Hematopoietic multipotent progenitor cell treated with erythropoietin and hydrocortisone succinate and interleukin-3 and kit ligand, for 8 days (in vitro differentiated cells): ENCODE measurements around the gene DTX4.

ENCODE experiments used
- DNase-seq: peaks from one replicate; pipeline ENCODE4 v3.0.0-alpha.2; 2015

Gene DTX4

DNA sequence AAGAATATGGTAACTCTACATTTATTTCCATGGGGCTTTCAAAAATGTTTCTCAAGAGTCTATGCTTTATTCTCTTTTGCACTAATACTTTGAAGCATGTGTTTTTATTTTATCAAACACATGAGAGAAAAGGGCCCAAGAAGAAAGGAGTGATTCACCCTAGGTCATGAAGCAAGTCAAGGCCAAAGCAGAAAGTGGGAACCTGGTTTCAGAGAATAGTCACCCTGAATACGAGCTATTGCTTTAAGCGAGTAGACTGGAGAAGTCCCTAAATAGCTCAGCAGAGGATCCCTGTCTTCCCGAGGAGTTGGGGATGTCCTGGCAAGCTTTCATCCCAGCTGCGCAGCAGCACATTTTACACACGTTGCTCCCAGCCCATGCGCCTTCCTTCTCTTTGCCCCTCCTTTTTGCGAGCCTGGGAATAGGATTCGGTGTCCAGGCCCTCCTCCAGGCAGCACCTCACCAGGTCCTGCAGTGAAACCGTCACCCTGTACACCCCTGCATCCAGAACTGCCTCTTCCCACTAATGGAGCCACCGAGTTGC is 21.7 kb downstream of the DTX4 start:
- DNase-seq, result no peak

DNA sequence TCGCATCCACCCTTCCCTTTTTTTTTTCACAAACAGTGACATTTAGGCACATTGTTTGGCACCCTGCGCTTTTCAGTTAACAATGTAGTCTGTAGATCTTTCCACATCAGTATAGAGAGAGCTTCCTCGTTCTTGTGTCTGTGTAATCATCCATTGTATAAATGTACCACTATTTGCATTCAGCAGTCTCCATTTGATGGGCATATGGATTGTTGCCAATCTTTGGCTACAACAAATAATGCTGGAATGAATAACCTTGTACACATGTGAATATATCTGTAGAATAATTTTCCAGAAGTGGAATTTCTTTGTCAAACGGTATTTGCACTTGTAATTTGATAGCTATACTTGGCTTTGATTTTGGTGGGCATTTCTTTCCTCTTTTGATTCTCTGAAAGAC is 23.7 kb downstream of the DTX4 start:
- no peak for DNase-seq

DNA sequence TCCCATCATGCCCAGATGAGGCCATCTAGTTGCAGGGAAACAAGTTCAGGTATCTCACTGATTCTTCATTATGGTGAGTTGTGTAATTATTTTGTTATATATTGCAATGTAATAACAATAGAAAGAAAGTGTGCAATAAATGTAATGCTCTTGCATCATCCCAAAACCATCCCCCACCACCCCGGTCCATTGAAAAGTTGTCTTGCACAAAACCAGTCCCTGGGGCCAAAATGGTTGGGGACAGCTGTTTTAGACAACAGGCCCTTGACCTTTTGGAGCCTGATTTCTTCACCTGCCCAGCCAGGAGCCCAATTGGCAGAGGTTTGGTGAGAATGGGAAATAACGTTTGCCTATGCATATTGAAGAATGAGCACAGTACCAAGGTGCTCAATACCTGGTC is 24.8 kb downstream of the DTX4 start:
- no peak for DNase-seq

DNA sequence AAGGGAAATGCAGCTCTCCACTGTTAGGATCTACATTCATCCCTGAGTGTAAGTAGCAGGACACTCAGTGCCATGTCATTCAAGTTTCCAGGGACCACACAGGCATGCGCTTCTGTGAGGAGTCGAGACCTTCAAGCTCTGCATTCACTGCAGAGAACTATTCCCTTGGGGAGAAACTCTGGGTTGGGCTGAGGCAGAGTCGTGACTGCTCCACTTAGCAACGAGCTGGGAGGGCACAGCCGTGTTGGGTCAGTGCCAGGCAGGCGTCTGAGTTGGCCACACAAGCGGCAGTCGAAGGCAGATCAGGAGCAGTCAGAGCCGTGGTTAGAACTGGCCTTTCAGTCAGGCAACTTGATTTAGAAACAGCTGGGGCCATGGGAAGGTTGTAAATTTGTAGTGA is 26.1 kb downstream of the DTX4 start:
- DNase-seq, result peak; percentile 11

DNA sequence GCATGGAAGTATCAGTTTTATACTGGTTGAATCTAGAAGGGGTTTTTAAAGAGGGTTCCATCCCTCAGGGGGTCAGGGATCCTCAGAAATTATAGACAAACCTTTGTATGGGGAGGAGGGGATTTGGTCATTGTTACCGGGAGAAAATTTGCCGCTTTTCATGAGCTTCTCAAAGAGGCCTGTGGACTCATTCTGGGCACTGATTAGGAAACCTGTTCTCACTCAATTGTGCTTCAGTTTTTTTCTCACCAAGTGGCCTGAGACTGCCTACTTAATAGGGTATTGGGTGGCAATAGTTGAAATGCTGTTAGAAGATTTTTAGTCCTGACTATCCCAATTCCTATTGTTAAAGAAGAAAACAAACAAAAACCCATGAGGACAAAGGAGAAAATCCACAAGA is 26.8 kb downstream of the DTX4 start:
- no peak for DNase-seq

DNA sequence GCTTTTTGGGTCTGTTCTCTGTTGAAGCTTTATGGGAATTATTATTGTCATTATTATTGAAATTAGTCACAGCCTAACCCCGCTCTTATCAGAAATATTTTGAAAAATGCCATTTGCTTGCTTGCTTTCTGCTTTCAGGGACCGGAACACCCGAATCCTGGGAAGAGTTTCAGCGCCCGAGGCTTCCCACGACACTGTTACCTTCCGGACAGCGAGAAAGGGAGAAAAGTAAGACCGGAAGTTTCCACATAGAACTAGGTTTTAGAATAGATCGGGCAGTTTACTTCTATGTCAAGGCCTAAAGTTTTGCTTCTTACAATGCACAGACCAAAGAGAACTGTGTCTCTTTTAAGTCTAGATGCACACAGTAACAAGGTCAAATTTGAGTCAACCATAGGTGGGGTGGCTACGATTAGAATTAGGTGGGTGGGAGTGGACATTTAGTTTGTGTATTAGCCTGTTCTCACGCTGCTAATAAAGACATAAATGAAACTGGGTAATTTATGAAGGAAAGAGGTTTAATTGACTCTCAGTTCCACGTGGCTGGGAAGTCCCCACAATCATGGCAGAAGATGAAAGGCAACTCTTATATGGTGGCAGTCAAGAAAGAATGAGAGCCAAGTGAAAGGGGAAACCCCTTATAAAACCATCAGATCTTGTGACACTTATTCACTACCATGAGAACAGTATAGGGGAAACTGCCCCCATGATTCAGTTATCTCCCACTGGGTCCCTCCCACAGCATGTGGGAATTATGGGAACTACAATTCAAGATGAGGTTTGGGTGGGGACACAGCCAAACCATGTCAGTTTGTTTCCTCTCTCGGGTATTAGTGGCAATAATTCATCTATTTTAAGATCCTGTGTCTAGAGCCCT is 27.9 kb downstream of the DTX4 start:
- no peak for DNase-seq

DNA sequence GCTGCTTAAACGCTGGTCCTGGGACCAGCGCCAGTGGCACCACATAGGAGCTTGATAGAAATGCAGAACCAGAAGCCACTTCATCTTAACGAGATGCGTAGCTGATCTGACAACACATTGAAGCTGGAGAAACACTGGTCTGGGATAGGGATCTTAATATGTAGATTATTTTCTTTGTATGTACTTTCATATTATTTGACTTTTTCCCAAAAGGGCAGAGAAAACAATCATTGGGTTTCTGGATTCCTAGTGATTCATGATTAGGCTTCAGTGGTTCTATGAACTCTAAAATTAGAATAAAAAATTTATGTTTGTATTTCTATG is 28.5 kb downstream of the DTX4 start:
- DNase-seq, result no peak

DNA sequence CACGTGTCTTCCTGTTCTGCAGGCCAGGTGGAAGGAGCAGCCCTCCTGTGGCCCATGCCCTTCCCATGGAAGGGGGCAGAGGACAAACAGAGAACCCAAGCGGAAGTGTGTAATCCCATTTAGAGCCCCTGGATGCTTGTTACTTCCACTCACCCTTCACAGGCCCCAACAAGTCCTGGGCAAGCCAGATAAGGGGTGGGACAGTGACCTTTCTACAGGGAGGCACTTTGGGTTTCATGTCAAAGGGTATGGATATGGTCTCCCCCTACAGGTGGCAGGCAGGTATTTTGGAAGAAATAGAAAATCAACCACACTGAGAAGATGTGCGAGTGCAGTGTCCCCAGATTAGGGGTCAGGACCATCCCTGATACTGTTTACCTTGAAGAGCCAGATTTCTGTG is 29.4 kb downstream of the DTX4 start:
- DNase-seq, result peak; percentile 11

DNA sequence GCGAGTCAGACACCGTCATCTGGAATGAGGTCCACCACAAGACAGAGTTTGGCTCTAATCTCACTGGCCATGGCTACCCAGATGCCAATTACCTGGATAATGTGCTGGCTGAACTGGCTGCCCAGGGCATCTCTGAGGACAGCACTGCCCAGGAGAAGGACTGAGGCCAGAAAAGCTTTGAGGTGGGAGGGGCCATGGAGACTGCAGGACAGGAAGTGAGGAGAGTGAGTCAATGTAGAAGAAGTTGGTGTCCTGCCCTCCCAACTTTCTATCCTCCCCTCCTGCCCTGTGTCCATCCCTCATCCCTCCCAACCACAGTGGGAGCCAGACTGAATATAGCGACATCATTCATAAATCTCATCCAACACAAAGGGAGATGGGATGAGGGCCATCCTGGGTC is 32.8 kb downstream of the DTX4 start:
- no peak for DNase-seq

DNA sequence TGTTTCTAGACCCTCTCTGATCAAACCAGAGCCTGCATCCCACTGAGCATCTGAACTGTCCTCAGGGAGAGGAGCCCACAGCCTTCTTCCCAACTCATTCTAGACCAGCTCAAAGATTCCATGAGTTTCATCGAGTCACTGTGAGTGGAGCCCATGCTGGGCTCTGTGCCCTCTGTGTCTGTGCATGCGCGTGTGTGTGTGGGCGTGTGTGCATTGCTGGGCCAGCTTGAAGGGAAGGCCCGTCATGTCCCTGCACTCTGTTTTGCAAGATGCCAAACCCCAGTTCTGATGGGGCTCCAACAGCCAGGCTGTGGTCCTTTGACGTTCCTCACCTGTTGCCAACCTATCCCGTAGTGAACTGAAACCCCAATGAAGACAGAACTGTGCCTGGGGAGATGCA is 33.7 kb downstream of the DTX4 start:
- no peak for DNase-seq

DNA sequence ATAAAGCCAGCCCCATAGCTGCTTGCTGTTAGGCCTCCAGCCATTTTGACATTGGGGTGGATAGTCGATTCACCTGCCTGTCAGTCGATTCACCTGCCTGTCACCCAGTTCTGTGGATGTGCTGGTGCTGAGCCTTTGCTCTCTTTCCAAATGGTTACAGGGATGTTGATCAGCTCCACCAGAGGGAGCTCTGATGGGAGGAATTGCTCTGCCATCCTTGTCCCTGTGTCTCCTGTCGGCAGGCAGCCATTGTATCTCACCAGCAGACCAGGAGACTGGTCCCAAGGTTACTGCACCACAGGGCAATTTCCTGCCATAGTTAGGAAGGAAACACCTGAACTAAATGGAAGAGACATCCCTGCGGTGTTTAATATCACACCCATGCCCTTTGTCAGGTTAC is 34.7 kb downstream of the DTX4 start:
- DNase-seq, result peak; percentile 46

DNA sequence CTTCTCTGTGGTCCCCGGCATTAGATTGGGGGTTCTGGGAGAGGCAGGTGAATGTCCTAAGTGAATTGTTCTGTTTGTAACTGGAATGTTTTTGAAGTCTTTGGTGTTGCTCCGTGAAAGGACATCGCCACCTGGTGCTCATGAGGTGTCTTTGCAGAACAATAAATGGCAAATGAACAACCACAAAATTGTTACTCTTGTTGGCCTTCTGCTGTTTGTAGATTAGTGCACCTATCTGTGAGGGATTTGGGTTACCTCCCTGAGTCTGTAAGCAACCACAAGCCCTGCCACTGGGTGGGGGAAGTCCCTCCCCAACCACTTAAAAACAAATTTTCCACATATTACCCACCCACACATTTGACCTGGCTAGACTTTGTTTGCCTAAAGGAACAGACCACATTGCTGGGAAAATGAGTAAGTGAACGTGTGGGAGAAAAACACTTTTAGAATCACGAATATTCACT is 36.1 kb downstream of the DTX4 start:
- DNase-seq, result peak; percentile 73

DNA sequence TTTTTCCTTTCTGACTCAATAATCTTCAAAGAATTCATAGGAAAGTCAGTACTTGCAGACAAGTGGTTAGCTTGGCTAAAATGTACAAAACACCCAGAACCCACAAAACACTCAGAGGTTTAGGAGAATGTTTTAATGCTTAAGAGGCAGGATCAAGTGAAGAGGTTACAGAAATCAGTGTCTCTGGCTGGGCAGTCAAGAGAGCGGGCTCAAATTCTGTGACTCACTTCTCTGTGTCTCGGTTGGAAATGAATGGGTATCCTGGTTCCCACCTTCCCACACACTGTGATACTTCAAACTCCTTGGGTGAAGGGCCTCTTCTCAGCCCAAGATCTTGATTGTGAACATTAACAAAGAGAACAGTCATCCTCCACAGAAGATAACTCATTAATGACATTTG is 37.0 kb downstream of the DTX4 start:
- DNase-seq, result no peak

DNA sequence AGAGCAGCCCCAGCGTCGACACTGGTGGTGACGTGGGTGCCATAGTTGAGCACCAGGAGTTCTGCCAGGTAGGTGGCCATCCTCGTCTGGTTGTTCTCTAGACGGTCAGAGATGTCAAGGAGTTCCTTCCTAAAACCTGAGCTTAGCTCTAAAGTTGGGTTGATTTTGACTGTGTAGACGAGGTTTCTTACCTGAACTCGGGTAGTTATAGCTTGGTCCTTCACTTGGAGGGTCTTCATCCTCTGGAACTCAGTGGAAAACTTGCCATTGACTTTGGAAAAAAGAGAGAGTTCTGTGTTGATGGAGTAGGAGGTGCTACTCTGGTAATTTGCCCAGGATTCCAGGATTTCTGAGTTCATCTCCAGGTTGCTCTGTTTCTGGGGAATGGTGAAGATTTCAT is 40.3 kb downstream of the DTX4 start:
- DNase-seq, result no peak

DNA sequence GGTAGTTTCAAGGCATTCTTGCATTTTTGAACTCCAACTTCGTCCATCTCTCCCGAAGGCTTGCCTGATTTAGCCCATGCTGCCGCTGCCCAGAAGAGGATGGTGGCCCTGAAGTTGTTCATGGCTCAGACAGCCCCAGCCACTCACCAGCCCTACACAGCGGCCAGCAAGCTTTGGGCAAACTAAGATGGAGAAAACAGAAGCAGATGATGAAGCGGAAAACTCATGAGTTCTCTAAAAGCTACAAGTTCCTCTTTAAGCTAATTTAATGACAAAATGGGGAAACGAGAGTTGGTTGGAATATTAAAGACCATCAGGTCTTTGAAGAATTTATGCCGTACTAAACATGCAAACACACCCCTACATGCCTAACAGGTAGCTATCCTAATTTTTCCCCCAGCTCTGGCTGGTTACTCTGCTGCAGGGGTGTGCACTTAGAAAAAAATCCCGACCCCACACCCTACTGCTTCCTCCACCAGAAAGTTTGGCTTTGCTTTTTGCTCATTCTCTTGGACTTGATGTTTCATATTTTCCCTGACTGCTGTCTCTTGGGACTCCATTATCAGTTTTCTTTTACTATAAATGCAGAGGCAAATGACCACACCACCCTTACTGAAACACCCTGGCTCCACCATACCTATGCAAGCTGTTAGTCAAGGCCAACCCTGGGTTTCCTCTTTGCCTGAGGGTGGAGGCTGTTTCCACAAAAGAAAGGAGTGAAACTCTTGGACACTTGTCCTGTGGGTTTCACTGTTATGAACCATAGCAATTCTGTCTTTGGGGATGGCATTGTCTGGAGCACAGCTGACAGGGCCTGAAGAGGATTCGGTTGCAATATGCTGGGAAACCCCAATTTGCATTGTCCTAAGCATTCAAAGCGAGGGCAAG is 41.1 kb downstream of the DTX4 start, which contains the start of gene MPEG1:
Gene MPEG1 (minus strand): TSS at position 184 of the 888 bp plus-strand sequence. CDS start 62 bp downstream, at position 122.
- no peak for DNase-seq

DNA sequence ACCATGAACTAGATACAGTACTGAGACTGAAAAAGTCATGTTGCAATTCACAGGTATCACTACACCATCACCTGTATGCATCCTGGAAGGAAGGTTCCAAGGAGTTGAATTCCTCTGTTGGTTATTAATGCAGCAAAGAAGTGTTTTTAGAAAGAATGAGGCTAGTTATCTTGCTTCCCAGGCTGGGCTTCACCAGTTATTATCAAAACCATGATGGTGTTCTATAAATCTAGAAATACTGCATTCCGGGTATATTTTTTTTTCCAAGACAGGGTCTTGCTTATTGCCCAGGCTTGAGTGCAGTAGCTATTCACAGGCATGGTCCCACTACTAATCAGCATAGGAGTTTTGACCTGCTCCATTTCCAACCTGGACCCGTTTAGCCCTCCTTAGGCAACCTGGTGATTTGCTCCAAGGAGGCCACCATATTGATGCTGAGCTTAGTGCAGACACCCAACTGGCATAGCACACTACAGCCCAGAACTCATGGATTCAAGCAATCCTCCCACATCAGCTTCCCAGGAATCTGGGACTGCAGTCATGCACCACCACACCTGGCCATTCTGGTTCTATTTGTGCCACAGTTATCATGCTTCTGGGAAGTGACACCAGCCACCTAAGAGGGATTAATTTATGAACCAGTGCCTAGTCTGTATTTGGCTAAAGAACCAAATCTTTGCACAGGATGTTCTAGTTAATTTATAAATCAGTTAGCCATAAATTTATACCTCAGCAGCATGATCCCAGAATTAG is 42.4 kb downstream of the DTX4 start:
- no peak for DNase-seq

DNA sequence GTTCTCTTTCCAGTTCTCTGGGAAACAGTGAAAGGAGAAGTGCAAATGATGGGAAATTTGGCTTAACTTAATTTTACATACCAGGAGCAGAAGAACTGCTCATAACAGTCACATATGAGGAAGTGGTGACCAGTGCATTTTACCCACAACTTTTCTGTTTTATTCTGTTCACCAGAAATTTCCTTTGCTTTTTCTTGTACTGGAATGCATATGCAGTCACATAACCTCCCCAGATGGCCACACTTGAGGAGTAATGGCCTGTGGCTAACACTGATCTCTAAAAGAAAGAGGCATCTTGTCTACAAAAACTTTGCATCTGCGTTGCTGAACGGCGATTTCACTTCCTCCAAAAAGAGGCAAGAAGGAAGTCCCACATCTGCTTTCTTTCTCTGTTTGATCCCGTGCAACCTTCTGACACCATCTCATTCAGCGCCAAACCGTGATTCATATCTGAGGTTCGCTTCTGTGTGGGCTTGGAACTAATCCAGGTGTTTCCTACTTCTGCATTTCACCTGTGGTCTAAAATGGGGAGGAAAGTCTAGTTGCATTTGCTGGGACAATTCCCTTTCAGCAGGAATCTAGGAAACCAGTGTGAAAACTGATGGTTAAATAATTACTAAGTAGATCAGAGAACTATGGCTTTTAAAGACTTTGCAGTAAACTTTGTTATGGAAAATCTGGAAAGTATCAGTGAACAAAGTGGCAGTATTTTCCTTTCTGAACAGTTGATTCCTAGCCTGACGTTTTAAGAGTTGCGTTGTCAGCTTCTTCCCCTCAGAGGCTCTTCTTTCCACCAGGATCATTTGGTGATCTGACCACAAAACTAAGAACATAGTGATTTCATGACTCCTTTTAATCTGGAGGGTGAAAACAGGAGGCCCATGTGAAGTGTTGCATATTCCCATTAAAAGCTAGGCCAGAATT is 45.0 kb downstream of the DTX4 start:
- peak; percentile 1 for DNase-seq

DNA sequence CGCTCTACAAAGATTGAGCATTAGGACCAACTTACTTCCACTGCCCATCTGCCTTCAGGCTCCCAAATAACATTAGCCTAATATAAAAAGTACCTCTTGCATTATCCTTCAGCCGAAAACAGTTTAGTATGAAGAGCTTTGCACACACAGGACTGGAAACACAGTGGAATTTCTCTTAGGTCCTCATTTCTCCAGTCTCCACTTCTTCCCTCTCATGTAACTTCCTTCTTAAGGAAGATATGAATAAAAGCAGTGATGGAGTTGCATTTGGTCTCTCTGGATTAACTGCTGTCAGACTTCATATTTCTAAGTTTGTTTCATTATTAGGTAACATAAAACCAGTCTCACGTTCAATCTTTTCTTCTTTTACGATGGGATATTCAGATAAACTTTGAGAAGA is 46.4 kb downstream of the DTX4 start:
- no peak for DNase-seq

DNA sequence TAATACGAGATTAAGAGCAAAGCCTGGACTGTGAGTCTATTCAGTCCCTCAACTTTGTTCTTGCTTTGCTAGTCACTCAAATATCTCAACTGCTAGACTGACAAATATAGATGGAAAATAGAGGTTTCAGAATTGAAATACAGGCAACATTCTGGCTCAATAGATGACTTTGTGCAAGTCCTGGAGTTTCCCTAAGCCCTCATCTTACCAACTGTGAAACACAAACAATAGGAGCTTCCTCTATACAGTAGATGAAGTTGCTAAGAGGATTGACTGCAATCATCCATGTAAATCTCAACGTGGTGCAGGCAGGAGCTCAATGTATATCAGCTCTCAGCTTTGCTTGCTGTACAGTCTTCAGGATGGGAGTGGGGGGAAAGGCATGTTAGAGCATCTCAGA is 47.0 kb downstream of the DTX4 start:
- DNase-seq, result no peak

DNA sequence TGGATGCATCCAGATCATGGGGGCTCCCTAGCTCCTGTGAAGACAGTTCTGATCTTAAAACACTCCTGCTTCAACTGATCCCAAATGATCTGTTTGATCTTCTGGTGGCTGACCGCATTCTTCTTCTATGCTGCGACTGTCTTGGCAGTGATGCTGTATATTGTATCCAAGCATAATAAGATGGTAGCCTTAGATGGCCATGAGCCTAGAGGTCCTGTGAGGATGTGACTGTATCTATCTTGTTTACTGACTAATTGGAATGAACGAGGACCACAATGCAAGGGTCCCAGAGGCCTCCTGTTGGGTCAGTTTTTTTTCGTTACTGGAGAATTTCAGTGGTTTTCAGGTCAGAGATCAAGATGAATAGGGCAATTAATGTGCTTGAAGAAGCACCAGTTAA is 47.9 kb downstream of the DTX4 start:
- DNase-seq, result no peak

DNA sequence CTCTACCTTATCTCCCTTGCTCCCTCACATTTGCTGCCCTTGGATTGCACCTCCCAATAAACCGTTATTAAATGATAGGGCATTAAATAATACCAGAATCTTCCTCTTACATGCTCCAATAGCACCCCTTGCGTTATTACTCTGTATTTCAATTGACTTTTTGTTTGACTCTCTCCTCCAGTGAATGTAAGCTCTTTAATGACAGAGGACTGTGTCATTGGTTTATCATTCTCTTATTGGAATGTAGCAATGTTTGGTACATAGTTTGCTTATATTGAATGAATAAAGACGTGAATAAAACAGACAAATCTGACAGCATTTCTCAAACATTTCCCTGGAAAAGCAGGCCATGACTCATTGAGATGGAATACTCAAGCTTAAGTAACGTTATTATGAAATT is 49.5 kb downstream of the DTX4 start:
- no peak for DNase-seq
